Panc1 (cell line): ENCODE measurements around the gene F8A2. TPM values are rescaled to one million over a fixed set of nuclear protein-coding genes. Genes with fewer than 3 reads are reported as not detected.
"Not testable (repeated sequence)": the region's sequence is repeated elsewhere in the genome, so short reads cannot be mapped to it uniquely, and the experiment has no call there.

Experiments used
- ATAC-seq: fragments of 200-7000 bp; cut with Tn5 transposase; 2 replicates; pipeline ENCODE4 v1.9.1; 2020; ENCODE audit warnings: mild to moderate bottlenecking, moderate library complexity
- BruUV-seq: library from RNA; stranded (reverse); fragments of 400-500 nt; replicated peaks from 2 replicates; lab custom pipeline; 2021; lab: Mats Ljungman, UMichigan
- CTCF ChIA-PET: fragments of 300-600 bp; sonication (Branson Sonifier 250); formaldehyde crosslinking; loops from one replicate; lab custom pipeline; 2022; ENCODE audit warnings: antibody characterized with exemption; lab: Charles Lee
- POLR2A ChIA-PET: fragments of 300-600 bp; sonication (Branson Sonifier 250); formaldehyde crosslinking; loops from one replicate; lab custom pipeline; 2022; ENCODE audit warnings: antibody characterized with exemption; lab: Charles Lee
- DNase-seq: peaks from one replicate; pipeline ENCODE4 v3.0.0-alpha.2; 2010; ENCODE audit warnings: low read depth, low spot score
- H3K27ac ChIP-seq: 2 replicates; pipeline ENCODE4 v1.5.1; 2011; ENCODE audit warnings: mild to moderate bottlenecking, low read length, inconsistent platforms
- H3K27me3 ChIP-seq: fragments of 200-500 bp; sonication (Bioruptor generic); 2 replicates; pipeline ENCODE4 v1.6.0; 2014; ENCODE audit warnings: low read length, inconsistent platforms; ENCODE audit not compliant: control insufficient read depth, insufficient read depth
- H3K36me3 ChIP-seq: fragments of 200-500 bp; sonication (Bioruptor generic); 2 replicates; pipeline ENCODE4 v1.5.1; 2014; ENCODE audit warnings: inconsistent platforms, mild to moderate bottlenecking, low read length, moderate library complexity; ENCODE audit not compliant: control insufficient read depth, insufficient read depth
- H3K4me1 ChIP-seq: 2 replicates; pipeline ENCODE4 v1.5.1; 2011; ENCODE audit warnings: inconsistent platforms, mild to moderate bottlenecking, low read length, moderate library complexity; ENCODE audit not compliant: control insufficient read depth, insufficient read depth
- H3K4me3 ChIP-seq, 2 experiments: 2 replicates each; pipeline ENCODE4 v1.5.1; 2011 to 2012; ENCODE audit warnings: low read depth in 2 of 2, low read length in 2 of 2, mild to moderate bottlenecking in 2 of 2, inconsistent platforms in 1 of 2, moderate library complexity in 1 of 2
- H3K9me3 ChIP-seq: fragments of 200-500 bp; sonication (Bioruptor generic); 2 replicates; pipeline ENCODE4 v1.5.1; 2014; ENCODE audit warnings: low read depth, mild to moderate bottlenecking, inconsistent platforms, low read length, moderate library complexity; ENCODE audit not compliant: control insufficient read depth, insufficient read depth
- CTCF ChIP-seq: fragments of 450-650 bp; IDR thresholded peaks from 2 replicates; pipeline ENCODE4 v1.5.1; 2017; ENCODE audit warnings: mild to moderate bottlenecking
- POLR2AphosphoS5 ChIP-seq: IDR thresholded peaks from 2 replicates; pipeline ENCODE4 v1.6.1; 2012; ENCODE audit warnings: mild to moderate bottlenecking, low read depth, low read length, moderate library complexity
- REST ChIP-seq, 2 experiments: IDR thresholded peaks; 2 replicates each; pipeline ENCODE4 v1.6.1; 2011 to 2012; ENCODE audit warnings: low read depth in 2 of 2, control low read depth in 1 of 2, low read length in 1 of 2, mild to moderate bottlenecking in 1 of 2, moderate library complexity in 1 of 2; ENCODE audit not compliant: insufficient read depth in 1 of 2
- SIN3A ChIP-seq: IDR thresholded peaks from 2 replicates; pipeline ENCODE4 v1.6.1; 2012; ENCODE audit warnings: low read depth, mild to moderate bottlenecking, low read length, moderate library complexity, borderline replicate concordance; ENCODE audit not compliant: insufficient read depth
- TCF7L2 ChIP-seq: IDR thresholded peaks from 2 replicates; pipeline ENCODE4 v1.6.1; 2011; ENCODE audit warnings: mild to moderate bottlenecking, low read depth, low read length, inconsistent platforms
- in situ Hi-C: cut with HindIII; loops from 2 replicates; pipeline ENCODE4 v1.10.0; 2016; ENCODE audit warnings: low sequenced_read_pairs, low pct_unique_long_range_greater_than_20kb
- intact Hi-C: fragments of 100-400 bp; cut with micrococcal nuclease; formaldehyde crosslinking; loops from one replicate; pipeline ENCODE4 v1.10.0; 2022; ENCODE audit not compliant: unreplicated experiment
- total RNA-seq: library from RNA; stranded (reverse); gene quantifications from one replicate; pipeline ENCODE4 v1.2.1, GENCODE V29; 2021; ENCODE audit not compliant: unreplicated experiment

Gene F8A2
- total RNA-seq, 1 experiment from 2014 or later, result not detected

GRCh38 chrX:155394747-155395276 is 12.9 kb downstream of the F8A2 start:
- in situ Hi-C loops, POLR2A ChIA-PET, CTCF ChIA-PET, H3K4me3 ChIP-seq, DNase-seq, BruUV-seq, intact Hi-C loops, H3K27me3 ChIP-seq, H3K4me1 ChIP-seq, H3K36me3 ChIP-seq, H3K9me3 ChIP-seq: not testable (repeated sequence)
- peak; percentile 73 for ATAC-seq
- peak; percentile 41; the same call in 1 of the 2 replicates for TF ChIP-seq TCF7L2
- H3K27ac ChIP-seq, result peak overlapping the region; percentile 53; the same call in 1 of the 2 replicates

GRCh38 chrX:155406429-155406828 is 24.5 kb downstream of the F8A2 start:
- no peaks in the 10 kb centered on the region for H3K4me1 ChIP-seq
- BruUV-seq, result no TSS peak
- in situ Hi-C loops, result no loop called here
- H3K27me3 ChIP-seq, result no peaks in the 10 kb centered on the region
- H3K27ac ChIP-seq, result no peak overlapping the region
- ChIA-PET CTCF (no interaction called here), POLR2A (no interaction called here)
- peaks cover 3% of the 10 kb centered on the region; the same call in 1 of the 2 replicates for H3K9me3 ChIP-seq
- TF ChIP-seq REST (IDR thresholded peaks at IDR 0.05; ENCODE audit: insufficient read depth in 1 of 2, low read depth in 2 of 2, low read length in 1 of 2), result no peak
- TF ChIP-seq TCF7L2, result no peak
- TF ChIP-seq CTCF, result no peak
- TF ChIP-seq POLR2AphosphoS5, result no peak
- no peak for TF ChIP-seq SIN3A
- H3K36me3 ChIP-seq, result no peaks in the 10 kb centered on the region
- ATAC-seq (no peak), DNase-seq (no peak)
- intact Hi-C loops, result no loop called here
- no peak overlapping the region for H3K4me3 ChIP-seq

DNA sequence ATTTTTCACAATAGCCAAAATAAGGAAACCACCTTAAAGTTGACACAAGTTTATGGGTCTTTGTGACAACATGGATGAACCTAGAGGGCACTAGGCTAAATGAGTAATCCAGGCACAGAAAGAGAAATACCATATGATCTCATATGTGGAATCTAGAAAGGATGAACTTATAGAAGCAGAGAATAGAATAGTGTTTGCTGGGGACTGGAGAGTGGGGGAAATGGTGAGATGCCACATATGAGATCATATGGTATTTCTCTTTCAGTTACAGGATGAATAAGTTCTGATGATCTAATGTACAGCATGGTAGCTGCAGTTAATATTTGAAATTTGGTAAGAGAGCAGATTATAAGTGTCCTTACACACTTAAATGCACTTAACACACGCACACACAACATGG is 35.9 kb downstream of the F8A2 start:
- TF ChIP-seq TCF7L2 (no peak), CTCF (no peak), REST (IDR thresholded peaks at IDR 0.05; ENCODE audit: insufficient read depth in 1 of 2, low read depth in 2 of 2, low read length in 1 of 2) (no peak), SIN3A (no peak), POLR2AphosphoS5 (no peak)

More for the DNA sequence above, 35.9 kb downstream of the F8A2 start:
- ChIA-PET CTCF (no interaction called here), POLR2A (no interaction called here)
- Histone ChIP-seq H3K36me3 (no peaks in the 10 kb centered on the region), H3K4me1 (no peaks in the 10 kb centered on the region), H3K27me3 (no peaks in the 10 kb centered on the region), H3K4me3 (no peak overlapping the region), H3K27ac (no peak overlapping the region), H3K9me3 (no peaks in the 10 kb centered on the region)
- intact Hi-C loops (no loop called here), in situ Hi-C loops (no loop called here)
- ATAC-seq (no peak), DNase-seq (no peak)
- no TSS peak for BruUV-seq
